Inflammatory macrophage (primary cell): Measurements from ENCODE around the gene MISP.

Source experiments
- DNase-seq, 2 donors: peaks; one replicate each; pipeline ENCODE4 v3.0.0-alpha.2; 2020 to 2022

MISP gene

GRCh38 chr19:797528-798414, 46.9 kb downstream of the MISP start:
- peak; percentile 93 to 96 for DNase-seq

- DNase-seq = no peak
Measured at GRCh38 chr19:798415-799075, 47.6 kb downstream of the MISP start.

GRCh38 chr19:799076-799881, 48.4 kb downstream of the MISP start:
- peak; percentile 25 to 54 for DNase-seq

- no peak for DNase-seq
Measured at GRCh38 chr19:800360-801029, 49.6 kb downstream of the MISP start.

- DNase-seq = peak in 1 of 2 donors; percentile 27
Measured at GRCh38 chr19:801030-801860, 50.3 kb downstream of the MISP start.

GRCh38 chr19:801861-802497, 51.1 kb downstream of the MISP start:
- DNase-seq = no peak

- no peak for DNase-seq
Measured at GRCh38 chr19:802498-803098, 51.7 kb downstream of the MISP start.

- DNase-seq = no peak
Measured at GRCh38 chr19:803099-803561, 52.2 kb downstream of the MISP start.

GRCh38 chr19:803686-804418, 52.9 kb downstream of the MISP start:
- no peak for DNase-seq

GRCh38 chr19:804419-805165, 53.7 kb downstream of the MISP start:
- DNase-seq = no peak

GRCh38 chr19:805166-805551, 54.2 kb downstream of the MISP start:
- DNase-seq = no peak

- DNase-seq = no peak
Measured at GRCh38 chr19:805600-806550, 55.0 kb downstream of the MISP start.

GRCh38 chr19:806815-807421, 56.0 kb downstream of the MISP start:
- no peak for DNase-seq

GRCh38 chr19:807627-808422, 56.9 kb downstream of the MISP start:
- DNase-seq = no peak

- no peak for DNase-seq
Measured at GRCh38 chr19:808423-808775, 57.5 kb downstream of the MISP start.

- DNase-seq = no peak
Measured at GRCh38 chr19:810077-810855, 59.4 kb downstream of the MISP start.
